Activated CD8-positive, alpha-beta T cell treated with anti-CD3 and anti-CD28 coated beads for 36 hours (primary cell): Measurements from ENCODE around the gene URM1. TPM values are rescaled to one million over a fixed set of nuclear protein-coding genes. Genes with fewer than 3 reads are reported as not detected.

Experiments used
- ATAC-seq: fragments of 200-7000 bp; cut with Tn5 transposase; one replicate; pipeline ENCODE4 v1.10.0; 2021; ENCODE audit warnings: mild to moderate bottlenecking, moderate library complexity
- CTCF ChIA-PET: fragments of 350-600 bp; sonication (Branson Sonifier 250); formaldehyde crosslinking; loops from one replicate; lab custom pipeline; 2021; ENCODE audit warnings: antibody characterized with exemption; lab: Charles Lee
- POLR2A ChIA-PET: fragments of 350-600 bp; sonication (Branson Sonifier 250); formaldehyde crosslinking; loops from one replicate; lab custom pipeline; 2021; ENCODE audit warnings: antibody characterized with exemption; lab: Charles Lee
- DNase-seq: peaks from one replicate; pipeline ENCODE4 v3.0.0-alpha.2; 2020
- H3K27ac Mint-ChIP-seq: one replicate; pipeline ENCODE4 v1.8.0; 2021; ENCODE audit warnings: mild to moderate bottlenecking, mixed read lengths
- H3K27me3 Mint-ChIP-seq: one replicate; pipeline ENCODE4 v1.8.0; 2021; ENCODE audit warnings: mixed read lengths
- H3K36me3 Mint-ChIP-seq: one replicate; pipeline ENCODE4 v1.8.0; 2021; ENCODE audit warnings: low read depth, mixed read lengths
- H3K4me1 Mint-ChIP-seq: one replicate; pipeline ENCODE4 v1.8.0; 2021; ENCODE audit warnings: low read depth, mixed read lengths
- H3K4me3 Mint-ChIP-seq: one replicate; pipeline ENCODE4 v1.8.0; 2021; ENCODE audit warnings: mild to moderate bottlenecking, moderate library complexity, mixed read lengths
- H3K9me3 Mint-ChIP-seq: one replicate; pipeline ENCODE4 v1.8.0; 2021; ENCODE audit warnings: mixed read lengths
- intact Hi-C: fragments of 100-400 bp; cut with micrococcal nuclease; formaldehyde crosslinking; loops from one replicate; pipeline ENCODE4 v1.10.0; 2022
- total RNA-seq, 2 experiments: library from RNA; stranded (reverse); gene quantifications; one replicate each; pipeline ENCODE4 v1.2.3, GENCODE V29; 2021
- TF ChIP-seq, protein P1 (sequence below): fragments of 200-600 bp; IDR thresholded peaks from one replicate; pipeline ENCODE4 v1.8.0; 2022; ENCODE audit warnings: antibody characterized with exemption, mild to moderate bottlenecking

URM1 gene
- total RNA-seq, 2 experiments from 2014 or later: 56.3 to 60.2 TPM

DNA sequence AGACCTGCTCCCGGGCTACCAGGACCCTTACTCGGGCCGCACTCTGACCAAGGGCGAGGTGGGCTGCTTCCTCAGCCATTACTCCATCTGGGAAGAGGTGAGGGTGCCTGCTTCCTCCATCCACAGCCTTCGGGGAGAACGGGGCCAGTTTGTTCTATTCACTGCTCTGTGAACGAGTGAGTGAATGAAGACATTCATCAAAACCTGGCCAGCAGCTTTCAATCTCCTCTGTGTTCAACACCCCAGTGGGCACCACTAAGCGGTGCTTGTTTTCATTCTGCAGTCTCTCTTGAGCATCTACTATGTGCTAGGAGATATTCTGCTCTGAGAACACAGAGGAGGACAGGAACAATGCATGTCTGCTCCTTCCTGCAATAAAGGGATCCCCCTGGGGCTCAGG lies 60.0 kb downstream of the URM1 start:
- no peak overlapping the region for H3K4me3 Mint-ChIP-seq
- H3K36me3 Mint-ChIP-seq: no peaks in the 10 kb centered on the region
- no peak for ATAC-seq
- H3K9me3 Mint-ChIP-seq: no peaks in the 10 kb centered on the region
- no peak for DNase-seq
- no peaks in the 10 kb centered on the region for H3K4me1 Mint-ChIP-seq
- ChIA-PET CTCF (no interaction called here), POLR2A (no interaction called here)
- TF ChIP-seq, protein P1, sequence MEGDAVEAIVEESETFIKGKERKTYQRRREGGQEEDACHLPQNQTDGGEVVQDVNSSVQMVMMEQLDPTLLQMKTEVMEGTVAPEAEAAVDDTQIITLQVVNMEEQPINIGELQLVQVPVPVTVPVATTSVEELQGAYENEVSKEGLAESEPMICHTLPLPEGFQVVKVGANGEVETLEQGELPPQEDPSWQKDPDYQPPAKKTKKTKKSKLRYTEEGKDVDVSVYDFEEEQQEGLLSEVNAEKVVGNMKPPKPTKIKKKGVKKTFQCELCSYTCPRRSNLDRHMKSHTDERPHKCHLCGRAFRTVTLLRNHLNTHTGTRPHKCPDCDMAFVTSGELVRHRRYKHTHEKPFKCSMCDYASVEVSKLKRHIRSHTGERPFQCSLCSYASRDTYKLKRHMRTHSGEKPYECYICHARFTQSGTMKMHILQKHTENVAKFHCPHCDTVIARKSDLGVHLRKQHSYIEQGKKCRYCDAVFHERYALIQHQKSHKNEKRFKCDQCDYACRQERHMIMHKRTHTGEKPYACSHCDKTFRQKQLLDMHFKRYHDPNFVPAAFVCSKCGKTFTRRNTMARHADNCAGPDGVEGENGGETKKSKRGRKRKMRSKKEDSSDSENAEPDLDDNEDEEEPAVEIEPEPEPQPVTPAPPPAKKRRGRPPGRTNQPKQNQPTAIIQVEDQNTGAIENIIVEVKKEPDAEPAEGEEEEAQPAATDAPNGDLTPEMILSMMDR: no peak
- H3K27me3 Mint-ChIP-seq: no peaks in the 10 kb centered on the region
- no peak overlapping the region for H3K27ac Mint-ChIP-seq
- intact Hi-C loops: no loop called here

DNA sequence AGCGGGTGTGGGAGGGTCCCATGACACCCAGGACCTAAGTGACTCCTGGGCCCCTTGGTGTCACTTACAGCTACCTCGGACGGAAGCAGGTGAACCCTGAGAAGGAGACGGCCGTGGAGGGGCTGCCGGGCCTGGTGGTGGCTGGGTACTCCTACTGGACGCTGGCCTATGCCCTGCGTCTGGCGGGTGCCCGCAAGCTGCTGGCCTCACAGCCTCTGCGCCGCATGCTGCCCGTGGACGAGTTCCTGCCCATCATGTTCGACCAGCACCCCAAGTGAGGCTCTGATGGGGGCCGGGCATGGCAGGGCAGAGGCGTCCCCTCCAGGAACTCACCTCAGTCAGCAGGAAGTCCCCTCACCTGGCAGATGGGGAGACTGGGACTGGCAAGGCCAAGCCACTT lies 63.2 kb downstream of the URM1 start:
- H3K9me3 Mint-ChIP-seq: no peaks in the 10 kb centered on the region
- no peak overlapping the region for H3K4me3 Mint-ChIP-seq
- no peak for ATAC-seq
- TF ChIP-seq, protein P1: no peak
- H3K4me1 Mint-ChIP-seq: no peaks in the 10 kb centered on the region
- H3K27me3 Mint-ChIP-seq: no peaks in the 10 kb centered on the region
- POLR2A ChIA-PET: interaction anchor here (0.9 kb wide), 1 partner anchor 128 kb away, joined by 3 read pairs; no protein-coding TSS in a partner anchor
- no peak for DNase-seq
- CTCF ChIA-PET: interaction anchor here (1.0 kb wide), 1 partner anchor 384 kb away, joined by 3 read pairs; the partner anchor contains the start of gene ENDOG
- H3K27ac Mint-ChIP-seq: no peak overlapping the region
- H3K36me3 Mint-ChIP-seq: no peaks in the 10 kb centered on the region
- intact Hi-C loops: no loop called here

DNA sequence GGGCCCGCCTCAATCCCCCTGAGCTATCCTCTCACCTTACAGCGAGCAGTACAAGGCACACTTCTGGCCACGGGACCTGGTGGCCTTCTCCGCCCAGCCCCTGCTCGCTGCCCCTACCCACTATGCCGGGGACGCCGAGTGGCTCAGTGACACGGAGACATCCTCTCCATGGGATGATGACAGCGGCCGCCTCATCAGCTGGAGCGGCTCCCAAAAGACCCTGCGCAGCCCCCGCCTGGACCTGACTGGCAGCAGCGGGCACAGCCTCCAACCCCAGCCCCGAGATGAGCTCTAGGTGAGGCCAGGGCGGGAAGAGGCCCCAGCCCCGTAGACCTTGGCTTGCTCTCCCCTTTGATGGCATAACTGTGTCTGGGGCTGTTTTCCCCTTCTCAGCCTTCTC lies 64.4 kb downstream of the URM1 start:
- intact Hi-C loops: no loop called here
- no peaks in the 10 kb centered on the region for H3K4me1 Mint-ChIP-seq
- no peak overlapping the region for H3K27ac Mint-ChIP-seq
- ATAC-seq: no peak
- H3K27me3 Mint-ChIP-seq: no peaks in the 10 kb centered on the region
- POLR2A ChIA-PET: interaction anchor here (1.2 kb wide), 1 partner anchor 37 kb away, joined by 3 read pairs; no protein-coding TSS in a partner anchor
- CTCF ChIA-PET: interaction anchor here (0.7 to 4.0 kb wide), 3 partner anchors 15 to 383 kb away, joined by 3 to 17 read pairs (median 3); partner anchors contain the start of genes CERCAM, ENDOG and URM1
- no peak overlapping the region for H3K4me3 Mint-ChIP-seq
- DNase-seq: no peak
- H3K9me3 Mint-ChIP-seq: no peaks in the 10 kb centered on the region
- H3K36me3 Mint-ChIP-seq: no peaks in the 10 kb centered on the region
- TF ChIP-seq, protein P1: no peak

DNA sequence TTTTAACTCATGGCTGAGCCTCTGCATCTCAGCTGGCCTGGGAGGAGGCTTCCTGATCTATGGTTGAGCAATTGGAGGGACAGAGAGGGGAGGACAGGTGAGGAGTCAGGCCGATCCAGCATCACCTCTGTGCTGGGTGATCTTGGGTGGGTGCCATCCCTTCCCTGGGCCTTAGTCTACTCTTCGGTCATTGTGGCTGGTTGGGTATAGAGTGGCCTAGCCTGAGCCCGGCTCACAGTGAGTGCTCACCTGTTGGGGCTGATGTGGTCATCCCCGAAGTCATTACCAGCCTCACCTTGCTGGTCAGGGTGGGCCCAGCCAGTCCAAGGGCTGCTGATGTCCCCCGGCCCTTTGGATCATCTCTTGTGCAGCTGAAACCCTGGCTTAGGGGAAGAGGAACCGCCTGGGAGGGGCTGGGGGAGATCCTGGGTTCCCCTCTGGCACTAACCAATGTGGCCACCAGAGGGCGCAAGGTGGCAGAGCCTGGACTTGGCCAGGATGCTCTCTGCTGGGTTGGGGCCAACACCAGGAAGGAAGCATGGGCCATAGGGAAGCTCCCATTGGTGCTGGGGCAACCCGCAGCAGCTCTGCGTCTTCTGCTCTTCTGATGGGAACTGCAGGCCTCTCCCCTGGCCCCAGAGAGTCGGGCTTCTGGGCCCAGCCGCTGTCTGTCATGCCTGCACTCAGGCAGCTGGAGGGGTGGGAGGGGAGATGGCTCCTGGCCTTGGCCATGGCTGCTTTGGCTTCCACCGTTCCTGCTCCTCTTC lies 67.4 kb downstream of the URM1 start:
- no peak overlapping the region for H3K4me3 Mint-ChIP-seq
- ATAC-seq (peak; percentile 99), DNase-seq (peak; percentile 89)
- H3K27me3 Mint-ChIP-seq: no peaks in the 10 kb centered on the region
- POLR2A ChIA-PET: no interaction called here
- no peak overlapping the region for H3K27ac Mint-ChIP-seq
- CTCF ChIA-PET: interaction anchor here (0.6 to 4.0 kb wide), 41 partner anchors 9 to 333 kb away, joined by 3 to 26 read pairs (median 4); partner anchors contain the start of genes CERCAM, GLE1, ODF2 and PKN3
- H3K9me3 Mint-ChIP-seq: no peaks in the 10 kb centered on the region
- H3K36me3 Mint-ChIP-seq: no peaks in the 10 kb centered on the region
- TF ChIP-seq, protein P1: peak; percentile 97
- intact Hi-C loops: no loop called here
- no peaks in the 10 kb centered on the region for H3K4me1 Mint-ChIP-seq

DNA sequence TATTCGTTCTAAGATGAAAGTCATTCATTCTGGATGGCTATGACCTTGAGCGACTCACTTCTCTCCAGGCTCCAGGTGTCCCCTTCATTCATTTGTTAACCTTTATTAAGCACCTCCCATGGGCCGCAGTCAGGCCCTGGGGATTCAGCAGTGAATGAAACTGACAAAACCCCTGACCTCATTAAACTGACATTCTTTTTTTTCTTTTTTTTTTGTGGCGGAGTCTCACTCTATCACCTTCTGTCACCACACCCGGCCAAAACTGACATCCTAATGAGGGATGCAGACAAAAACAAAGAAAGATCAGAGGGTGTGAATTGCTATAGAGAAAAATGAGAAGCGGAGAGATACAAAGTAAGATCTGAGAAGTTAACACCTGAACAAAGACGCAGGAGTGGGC lies 68.1 kb downstream of the URM1 start:
- no peak for ATAC-seq
- no peaks in the 10 kb centered on the region for H3K9me3 Mint-ChIP-seq
- TF ChIP-seq, protein P1: no peak
- DNase-seq: no peak
- no peaks in the 10 kb centered on the region for H3K36me3 Mint-ChIP-seq
- H3K4me1 Mint-ChIP-seq: no peaks in the 10 kb centered on the region
- ChIA-PET POLR2A (no interaction called here), CTCF (interaction anchor here (0.6 to 4.0 kb wide), 37 partner anchors 9 to 548 kb away, joined by 3 to 26 read pairs (median 4); partner anchors contain the start of genes CERCAM, GLE1, PKN3 and SPTAN1)
- no peaks in the 10 kb centered on the region for H3K27me3 Mint-ChIP-seq
- H3K4me3 Mint-ChIP-seq: no peak overlapping the region
- H3K27ac Mint-ChIP-seq: no peak overlapping the region
- intact Hi-C loops: no loop called here
